Stimulated activated CD8-positive, alpha-beta memory T cell treated with anti-CD3 and anti-CD28 coated beads, Interleukin-7, amount 100 ng/mL, for 4 hours (primary cell): Measurements from ENCODE around the gene TMEM151B.
"Not testable (repeated sequence)": the region's sequence is repeated elsewhere in the genome, so short reads cannot be mapped to it uniquely, and the experiment has no call there.

Source experiments
- DNase-seq, 2 donors: peaks; one replicate each; pipeline ENCODE4 v3.0.0-alpha.2; 2020; ENCODE audit warnings: low read depth in 2 of 2

Gene TMEM151B

GRCh38 chr6:44333942-44334341 lies 63.7 kb downstream of the TMEM151B start:
- DNase-seq: no peak

GRCh38 chr6:44335631-44336030 lies 65.4 kb downstream of the TMEM151B start:
- DNase-seq: no peak

GRCh38 chr6:44338228-44339122 lies 68.2 kb downstream of the TMEM151B start:
- DNase-seq: peak; percentile 29 to 46

GRCh38 chr6:44339301-44339700 lies 69.1 kb downstream of the TMEM151B start:
- DNase-seq: no peak

- DNase-seq: no peak
These were observed 69.7 kb downstream of the TMEM151B start for GRCh38 chr6:44339763-44340625.

GRCh38 chr6:44341095-44341890 lies 71.0 kb downstream of the TMEM151B start:
- DNase-seq: no peak

GRCh38 chr6:44342052-44342451 lies 71.8 kb downstream of the TMEM151B start:
- DNase-seq: no peak

- DNase-seq: no peak
These were observed 72.2 kb downstream of the TMEM151B start, which contains the start of gene SPATS1 for GRCh38 chr6:44342489-44342888. TSS of gene SPATS1 (plus strand) at chr6:44342650. CDS start at chr6:44343096, 446 bp downstream.

- DNase-seq: not testable (repeated sequence)
These were observed 76.6 kb downstream of the TMEM151B start for GRCh38 chr6:44346818-44347217.

- DNase-seq: no peak
These were observed 79.8 kb downstream of the TMEM151B start for GRCh38 chr6:44349904-44350649.

- not testable (repeated sequence) for DNase-seq
These were observed 80.4 kb downstream of the TMEM151B start for GRCh38 chr6:44350650-44350994.

GRCh38 chr6:44352259-44352658 lies 82.0 kb downstream of the TMEM151B start:
- no peak for DNase-seq

GRCh38 chr6:44353336-44353735 lies 83.1 kb downstream of the TMEM151B start:
- no peak for DNase-seq

GRCh38 chr6:44355640-44356039 lies 85.4 kb downstream of the TMEM151B start:
- DNase-seq: no peak

- DNase-seq: no peak
These were observed 86.2 kb downstream of the TMEM151B start for GRCh38 chr6:44356487-44356886.
